ENCODE measurements around the gene SPINDOC.
"Not testable (repeated sequence)": the region's sequence is repeated elsewhere in the genome, so short reads cannot be mapped to it uniquely, and the experiment has no call there.

The SPINDOC gene

GRCh38 chr11:63785823-63786222 is 27.4 kb upstream of the SPINDOC start:
- DNase-seq (ENCODE audit: low spot score): no peak

- no peak for DNase-seq (ENCODE audit: low spot score)
Observed at GRCh38 chr11:63791495-63792167, 21.6 kb upstream of the SPINDOC start.

GRCh38 chr11:63793161-63793560 is 20.1 kb upstream of the SPINDOC start:
- no peak for DNase-seq (ENCODE audit: low spot score)

- no peak for DNase-seq (ENCODE audit: low spot score)
Observed at GRCh38 chr11:63795066-63795465, 18.2 kb upstream of the SPINDOC start.

- no peak for DNase-seq (ENCODE audit: low spot score)
Observed at GRCh38 chr11:63800921-63801320, 12.3 kb upstream of the SPINDOC start.

- DNase-seq (ENCODE audit: low spot score): no peak
Observed at GRCh38 chr11:63802637-63803414, 10.4 kb upstream of the SPINDOC start.

- no peak for DNase-seq (ENCODE audit: low spot score)
Observed at GRCh38 chr11:63804259-63804658, 9.0 kb upstream of the SPINDOC start.

- DNase-seq (ENCODE audit: low spot score): no peak
Observed at GRCh38 chr11:63805844-63806415, 7.3 kb upstream of the SPINDOC start.

GRCh38 chr11:63810383-63810782 is 2.9 kb upstream of the SPINDOC start:
- DNase-seq (ENCODE audit: low spot score): not testable (repeated sequence)

- DNase-seq (ENCODE audit: low spot score): no peak
Observed at GRCh38 chr11:63811522-63811921, 1.7 kb upstream of the SPINDOC start.

GRCh38 chr11:63813563-63814382 is 517 bp downstream of the SPINDOC start:
- no peak for DNase-seq (ENCODE audit: low spot score)

GRCh38 chr11:63814383-63814736 is 1.1 kb downstream of the SPINDOC start:
- DNase-seq (ENCODE audit: low spot score): no peak

- no peak for DNase-seq (ENCODE audit: low spot score)
Observed at GRCh38 chr11:63816166-63816565, 2.9 kb downstream of the SPINDOC start.

- no peak for DNase-seq (ENCODE audit: low spot score)
Observed at GRCh38 chr11:63816732-63817131, 3.5 kb downstream of the SPINDOC start.

GRCh38 chr11:63817758-63818498 is 4.7 kb downstream of the SPINDOC start:
- no peak for DNase-seq (ENCODE audit: low spot score)

- no peak for DNase-seq (ENCODE audit: low spot score)
Observed at GRCh38 chr11:63818609-63819008, 5.4 kb downstream of the SPINDOC start.

- no peak for DNase-seq (ENCODE audit: low spot score)
Observed at GRCh38 chr11:63821411-63821810, 8.2 kb downstream of the SPINDOC start.

- DNase-seq (ENCODE audit: low spot score): no peak
Observed at GRCh38 chr11:63826471-63827190, 13.4 kb downstream of the SPINDOC start.

- no peak for DNase-seq (ENCODE audit: low spot score)
Observed at GRCh38 chr11:63829823-63830489, 16.7 kb downstream of the SPINDOC start.

- DNase-seq (ENCODE audit: low spot score): no peak
Observed at GRCh38 chr11:63831326-63831725, 18.1 kb downstream of the SPINDOC start.

GRCh38 chr11:63832336-63832735 is 19.1 kb downstream of the SPINDOC start:
- DNase-seq (ENCODE audit: low spot score): no peak
